Mammary epithelial cell (primary cell): ENCODE measurements around the gene ADARB1.

ENCODE experiments used
- CTCF ChIP-seq, 2 donors: IDR thresholded peaks in 1 of 2; conservative IDR thresholded peaks in 1 of 2; 2 replicates each; pipeline ENCODE4 v1.5.1; 2011 to 2012; ENCODE audit warnings: inconsistent platforms in 2 of 2, low read length in 2 of 2, mild to moderate bottlenecking in 2 of 2, control low read depth in 1 of 2, low read depth in 1 of 2; ENCODE audit not compliant: insufficient read depth in 1 of 2; ENCODE audit errors: extremely low read depth in 1 of 2
- EZH2 ChIP-seq: IDR thresholded peaks from 2 replicates; pipeline ENCODE4 v1.6.1; 2012; ENCODE audit warnings: low read length, inconsistent platforms, borderline replicate concordance

GRCh38 chr21:45250914-45251634 lies 176.7 kb downstream of the ADARB1 start:
- TF ChIP-seq CTCF (conservative IDR thresholded peaks at IDR 0.05 in 1 of 2, IDR thresholded peaks at IDR 0.05 in 1 of 2; ENCODE audit: extremely low read depth in 1 of 2, insufficient read depth in 1 of 2, low read depth in 1 of 2, low read length in 2 of 2) (no peak), EZH2 (no peak)
